Stimulated activated CD4-positive, alpha-beta T cell treated with anti-CD3 and anti-CD28 coated beads, Interleukin-2, amount 100 ng/mL, for 48 hours (primary cell): ENCODE results near the gene METTL23.

Experiments used
- DNase-seq, 2 donors: peaks; one replicate each; pipeline ENCODE4 v3.0.0-alpha.2; 2020

Gene METTL23, protein sequence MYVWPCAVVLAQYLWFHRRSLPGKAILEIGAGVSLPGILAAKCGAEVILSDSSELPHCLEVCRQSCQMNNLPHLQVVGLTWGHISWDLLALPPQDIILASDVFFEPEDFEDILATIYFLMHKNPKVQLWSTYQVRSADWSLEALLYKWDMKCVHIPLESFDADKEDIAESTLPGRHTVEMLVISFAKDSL

DNA sequence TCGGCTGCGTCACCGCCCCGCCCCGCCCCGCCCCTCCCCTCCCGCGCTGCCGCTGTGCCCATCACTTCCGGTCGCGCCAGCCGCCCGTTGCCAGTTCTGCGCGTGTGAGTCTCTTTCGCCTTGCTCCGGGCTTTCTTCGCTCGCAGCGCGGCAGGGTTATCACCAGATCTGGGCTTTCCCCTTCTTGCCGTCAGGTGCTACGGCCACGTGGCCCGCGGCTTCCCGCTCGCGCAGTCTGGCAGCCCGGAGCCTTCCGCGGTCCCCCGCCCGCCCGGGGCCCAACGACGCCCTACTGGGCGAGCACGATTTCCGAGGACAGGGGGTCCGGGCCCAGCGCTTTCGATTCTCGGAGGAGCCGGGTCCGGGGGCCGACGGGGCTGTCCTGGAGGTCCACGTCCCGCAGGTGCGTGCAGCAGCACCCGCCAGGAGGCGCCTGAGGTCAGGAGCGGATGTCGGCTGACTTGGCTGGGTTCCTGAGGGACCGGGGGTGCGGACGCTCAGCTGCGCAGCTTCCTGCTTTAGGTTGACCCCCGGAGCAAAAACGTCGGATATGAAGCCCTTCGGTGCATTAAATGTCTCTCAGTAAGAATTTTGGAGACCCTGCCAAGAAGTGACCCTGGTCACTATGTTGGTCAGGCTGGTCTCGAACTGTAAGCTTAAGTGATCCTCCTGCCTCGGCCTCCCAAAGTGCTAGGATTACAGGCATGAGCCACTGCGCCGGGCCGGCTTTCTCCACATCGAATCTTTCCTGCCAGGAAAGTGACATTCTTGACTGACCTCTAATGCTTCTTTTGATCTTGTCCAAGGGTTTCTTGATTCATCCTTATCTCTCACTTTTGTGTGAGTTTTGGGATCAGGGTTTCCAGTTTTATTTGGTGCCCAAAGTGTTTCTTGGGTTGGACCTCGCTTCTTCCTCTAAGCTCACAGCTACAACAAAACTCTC lies at the start of gene METTL23:
TSS of gene METTL23 (plus strand) at position 64 of the 943 bp plus-strand sequence. CDS start 2,872 bp downstream, outside the sequence.
- DNase-seq, result peak; percentile 71

DNA sequence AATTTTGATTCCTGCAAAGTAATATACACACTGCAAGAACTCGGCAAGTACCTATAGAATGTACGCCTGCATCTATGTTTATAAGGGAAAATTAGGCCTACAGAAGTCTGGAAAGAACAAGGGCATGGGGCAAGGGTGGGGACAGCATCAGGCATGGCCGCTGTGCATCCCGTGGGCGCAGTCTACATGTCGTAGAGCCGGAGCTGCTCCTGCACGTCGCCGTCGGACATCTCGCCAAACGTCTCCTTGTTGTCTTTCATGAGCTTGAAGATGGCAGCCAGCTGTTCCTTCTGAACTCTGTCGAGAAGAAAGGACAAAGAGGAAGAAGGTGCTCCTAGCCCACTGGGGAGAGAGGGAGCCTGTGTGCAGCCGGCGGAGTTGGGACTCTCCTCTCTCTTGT lies 49.2 kb upstream of the METTL23 start:
- DNase-seq, result no peak

DNA sequence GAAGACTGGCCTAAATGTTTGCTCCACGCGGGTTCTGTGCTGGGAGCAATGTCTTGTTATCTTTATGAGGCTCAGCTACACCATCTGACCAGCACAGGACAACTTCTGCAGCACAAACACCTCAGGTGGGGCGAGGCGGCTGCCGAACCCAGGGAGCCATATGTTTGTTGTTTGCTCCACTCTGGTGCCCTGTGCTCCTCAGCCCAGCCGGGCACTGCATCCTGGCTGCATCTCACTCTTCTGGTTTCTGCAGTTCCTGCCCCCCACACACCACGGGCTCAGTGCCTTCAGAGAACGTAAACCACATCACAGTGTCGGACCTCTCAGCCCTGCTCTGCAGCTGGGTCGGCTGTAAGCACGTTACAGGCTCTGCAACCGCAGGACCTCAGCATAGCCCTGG lies 48.3 kb upstream of the METTL23 start:
- DNase-seq, result no peak

DNA sequence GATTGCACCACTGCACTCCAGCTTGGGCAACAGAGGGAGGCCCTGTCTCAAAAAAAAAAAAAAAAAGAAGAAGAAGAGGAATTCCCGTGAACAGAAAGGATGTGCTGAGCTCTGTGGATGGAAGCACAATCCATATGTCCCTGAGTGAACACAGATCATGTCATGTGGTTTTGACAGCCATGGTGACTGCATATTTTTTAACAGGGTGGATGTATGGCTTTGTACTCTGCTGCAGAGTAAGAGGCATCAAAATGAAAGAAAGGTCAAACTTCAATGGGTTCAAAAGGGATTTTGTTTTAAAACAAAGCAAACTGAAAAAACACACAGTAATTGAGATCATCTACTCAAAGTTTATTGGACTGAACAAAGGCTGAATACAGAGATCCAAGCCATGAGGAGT lies 47.4 kb upstream of the METTL23 start:
- DNase-seq, result no peak

DNA sequence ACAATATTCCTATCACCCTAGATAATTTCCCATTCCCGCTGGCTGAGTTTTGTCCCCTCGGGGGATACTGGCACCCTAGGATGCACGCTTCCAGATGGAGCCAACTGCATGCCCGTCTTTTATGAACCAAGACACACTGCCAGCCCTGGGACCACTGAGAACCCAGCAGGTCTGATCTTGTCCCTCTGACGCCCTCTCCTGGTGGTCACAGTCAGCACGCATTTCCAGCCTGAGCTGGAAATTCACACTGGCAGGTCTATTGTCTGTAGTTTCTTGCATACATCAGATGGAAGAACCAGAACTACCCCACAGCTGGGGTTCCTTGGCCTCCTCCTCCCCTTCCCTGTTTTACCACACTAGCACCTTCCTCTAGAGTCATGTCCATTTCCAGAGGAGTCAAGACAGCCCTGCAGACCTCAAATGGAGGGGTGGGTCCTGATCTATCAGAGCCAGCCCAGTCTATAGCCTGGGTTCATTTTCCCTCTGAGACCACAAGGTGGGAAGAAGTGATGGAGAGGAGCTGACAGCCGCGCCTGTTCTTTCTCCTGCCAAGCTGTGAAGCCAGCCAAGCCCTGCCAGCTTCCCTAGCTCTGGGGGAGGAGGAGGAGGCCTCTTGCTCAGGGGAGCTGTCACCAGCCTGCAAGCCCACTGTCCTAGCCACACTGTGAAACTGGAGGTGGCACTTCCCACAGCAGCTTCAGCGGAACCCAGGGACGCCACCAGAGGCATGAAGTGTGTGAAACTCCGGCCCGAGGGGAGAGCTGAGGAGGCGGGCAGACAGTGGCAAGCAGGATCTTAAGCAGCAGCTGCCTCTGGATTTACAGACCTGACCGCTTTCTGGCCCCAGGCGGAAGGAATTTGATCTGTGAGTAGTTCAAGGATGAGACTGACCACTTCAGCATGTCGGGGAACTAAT lies 45.2 kb upstream of the METTL23 start:
- DNase-seq, result peak; percentile 65 to 67

DNA sequence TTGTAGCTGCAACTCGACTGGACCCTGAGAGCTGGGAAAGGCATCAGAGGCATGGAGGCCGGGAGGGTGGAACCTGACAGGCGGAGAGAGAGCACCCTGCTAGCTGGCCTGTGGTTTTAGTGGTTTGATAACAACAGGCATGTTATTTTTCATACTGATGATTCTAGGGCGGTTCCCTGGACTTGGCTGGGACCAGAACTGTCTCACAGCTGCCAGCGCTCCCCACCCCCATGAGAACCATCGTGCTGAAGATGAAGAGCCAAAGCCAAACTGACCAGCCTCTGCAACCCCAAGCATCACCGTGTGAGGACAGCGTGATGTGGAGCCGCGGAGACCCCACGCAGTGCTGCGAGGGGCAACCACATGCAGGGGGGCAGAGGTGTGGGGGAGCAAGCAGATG lies 44.3 kb upstream of the METTL23 start:
- DNase-seq, result no peak

DNA sequence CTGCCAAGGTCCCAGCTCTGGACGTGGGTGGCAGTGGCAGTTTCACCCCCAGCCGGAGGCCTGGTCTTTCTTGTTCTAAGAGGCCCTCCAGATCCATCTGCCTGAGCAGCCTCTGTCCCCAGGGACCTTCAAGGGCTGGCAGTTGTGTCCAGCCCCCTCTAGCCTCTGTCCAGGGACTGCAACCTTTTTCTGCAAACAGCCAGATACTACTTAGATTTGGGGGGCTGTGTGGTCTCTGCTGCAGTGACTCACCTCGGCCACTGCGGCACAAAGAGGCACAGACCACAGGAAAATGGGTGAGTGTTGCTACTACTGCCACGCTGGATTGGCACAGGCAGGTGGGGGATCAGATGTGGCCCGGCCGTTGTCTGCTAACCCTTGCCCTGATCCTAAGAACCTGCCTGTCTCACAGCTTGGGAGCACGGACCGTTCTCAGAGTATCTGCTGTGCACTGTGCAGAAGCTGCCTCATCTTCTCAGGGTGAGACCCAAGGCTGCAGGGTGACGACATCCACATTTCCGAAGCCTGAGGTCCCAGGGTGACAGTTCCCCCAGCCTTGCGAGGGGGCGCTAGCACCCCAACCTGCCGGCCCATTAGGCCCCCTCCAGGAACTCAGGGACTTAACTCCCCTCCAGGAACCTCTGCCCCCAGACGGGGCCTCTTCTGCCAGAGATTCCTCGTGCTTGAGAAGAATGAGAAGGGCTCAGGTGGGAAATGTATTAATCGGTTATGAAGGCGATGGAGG lies 43.5 kb upstream of the METTL23 start:
- no peak for DNase-seq

DNA sequence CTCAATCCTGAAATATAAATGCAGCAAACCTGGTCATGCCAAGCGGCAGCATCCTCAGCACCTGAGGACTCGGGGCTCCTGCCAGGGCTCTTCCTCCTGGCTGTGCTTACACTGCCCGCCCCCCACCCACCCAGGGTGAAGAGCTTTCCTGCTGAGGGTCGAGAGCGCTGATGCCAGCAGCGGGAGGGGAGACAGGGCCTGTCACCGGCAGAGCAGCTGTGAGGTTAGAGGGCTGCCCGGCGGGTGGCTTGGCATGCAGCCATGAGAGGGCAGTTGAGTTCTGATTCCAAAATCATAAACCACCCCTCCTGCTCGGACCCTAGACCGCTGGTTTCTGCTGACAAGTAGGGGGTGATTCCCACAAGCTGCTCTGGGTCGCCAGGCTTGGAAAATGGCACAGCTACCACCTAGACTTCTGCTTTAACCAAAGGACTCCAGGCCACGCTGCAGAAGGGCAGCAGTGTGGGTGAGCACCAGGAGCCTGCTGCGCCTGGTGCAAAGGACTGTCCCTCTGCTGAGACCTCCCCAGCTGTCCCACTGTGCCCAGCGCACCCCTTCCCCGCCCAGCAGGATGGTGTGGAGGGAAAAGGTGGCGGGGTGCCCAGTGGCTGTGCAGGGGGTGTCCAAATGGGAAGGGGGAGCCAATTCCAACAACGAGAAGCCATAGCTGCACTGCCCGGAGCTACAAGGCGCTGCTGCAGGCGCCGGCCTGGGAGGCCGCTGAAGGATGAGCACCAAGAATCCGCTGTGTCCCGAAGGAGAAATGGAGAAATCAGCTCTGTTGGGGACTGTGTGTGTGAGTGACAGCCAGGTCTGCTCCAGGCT lies 42.5 kb upstream of the METTL23 start:
- DNase-seq, result no peak

DNA sequence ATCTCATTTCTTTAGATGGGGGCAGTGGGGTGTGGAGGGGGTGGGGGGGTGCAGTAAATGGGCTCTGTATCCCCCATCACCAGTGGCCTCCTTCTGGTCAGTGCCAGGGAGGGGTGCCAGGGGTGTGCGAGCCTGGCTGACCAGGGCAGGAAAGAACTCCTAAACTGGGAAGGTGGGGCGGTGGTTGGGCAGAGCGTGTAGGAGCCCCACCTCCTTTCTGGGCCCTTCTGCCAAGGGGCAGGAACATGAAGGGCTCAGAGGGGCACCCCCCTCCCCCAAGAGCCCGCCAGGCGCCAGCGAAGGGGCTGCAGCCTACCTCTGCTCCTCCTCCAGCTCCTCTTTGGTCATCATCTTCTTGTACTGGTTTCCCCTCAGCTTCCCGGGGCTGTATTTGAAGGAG lies 41.9 kb upstream of the METTL23 start:
- DNase-seq, result no peak

DNA sequence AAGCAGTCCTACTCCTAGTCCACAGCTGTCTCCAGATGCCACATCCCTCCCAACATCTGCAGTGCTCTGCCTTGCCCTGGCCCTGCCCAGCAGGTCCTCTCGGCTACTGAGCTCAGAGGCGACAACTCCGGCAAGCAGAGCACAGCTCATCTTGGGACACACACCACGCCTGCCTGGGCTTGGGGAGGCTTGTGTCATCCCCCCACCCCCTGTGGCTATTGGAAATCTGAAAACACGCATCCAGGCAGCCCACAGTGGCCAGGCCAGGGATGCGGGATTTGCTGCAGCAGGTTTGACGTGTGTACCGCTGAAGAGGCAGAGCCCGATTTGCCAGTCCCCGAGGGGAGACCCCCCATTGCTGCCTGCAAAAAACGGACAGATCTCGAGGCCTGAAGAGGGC lies 41.3 kb upstream of the METTL23 start:
- DNase-seq, result no peak

DNA sequence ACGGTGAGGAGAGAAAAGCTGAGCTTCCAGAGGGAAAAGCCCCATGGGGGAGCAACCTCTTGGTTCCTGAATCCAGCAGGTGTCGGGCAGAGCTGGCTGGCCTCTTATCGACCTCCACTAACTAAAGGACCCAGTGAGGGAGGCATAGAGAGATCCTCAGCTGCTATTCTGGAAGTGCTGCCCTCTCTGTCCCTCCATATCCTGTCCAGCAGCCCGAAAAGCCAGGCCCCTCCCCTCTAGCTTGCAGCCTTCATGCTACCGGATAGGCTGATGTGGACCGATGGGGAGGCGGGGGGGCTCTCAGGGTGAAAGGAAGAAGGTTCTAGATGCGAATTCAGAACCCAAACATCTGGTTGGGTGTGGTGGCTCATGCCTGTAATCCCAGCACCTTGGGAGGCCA lies 40.8 kb upstream of the METTL23 start:
- no peak for DNase-seq

DNA sequence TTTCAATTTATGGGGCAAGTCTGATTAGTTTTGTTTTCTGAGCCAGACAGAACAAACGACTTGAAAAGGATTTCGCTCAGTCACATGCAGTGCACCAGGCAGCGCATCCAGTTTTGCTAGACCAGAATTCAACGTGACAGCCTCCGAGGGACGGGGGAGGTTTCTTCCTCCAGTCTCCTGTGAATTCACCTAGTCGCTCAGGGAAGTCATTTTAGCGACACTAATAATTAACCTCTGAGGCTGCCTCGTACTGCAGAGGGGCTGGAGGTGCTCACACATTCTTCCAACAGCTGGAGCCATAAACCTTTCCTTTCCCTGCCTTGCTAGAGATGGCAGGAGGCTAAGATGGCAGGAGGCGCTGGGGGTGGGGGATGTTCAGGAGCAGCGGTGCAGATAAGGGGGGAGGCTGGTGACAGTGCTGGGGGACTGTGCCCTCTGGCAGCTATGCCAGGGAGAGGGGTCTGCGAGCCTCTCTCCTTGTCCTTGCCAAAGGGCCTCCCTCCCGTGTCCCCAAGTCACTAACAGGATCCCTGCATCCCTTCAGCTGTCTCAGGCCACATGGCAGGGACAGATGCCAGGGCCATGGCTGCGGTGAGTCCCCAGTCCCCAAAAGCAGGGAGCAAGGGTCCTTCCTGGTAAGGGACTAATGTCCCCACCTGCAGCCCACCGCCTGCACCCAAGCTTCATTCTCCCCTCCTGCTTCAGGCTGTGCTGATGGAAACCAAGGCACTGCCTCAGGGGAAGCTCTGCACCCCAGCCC lies 39.9 kb upstream of the METTL23 start:
- DNase-seq, result no peak

DNA sequence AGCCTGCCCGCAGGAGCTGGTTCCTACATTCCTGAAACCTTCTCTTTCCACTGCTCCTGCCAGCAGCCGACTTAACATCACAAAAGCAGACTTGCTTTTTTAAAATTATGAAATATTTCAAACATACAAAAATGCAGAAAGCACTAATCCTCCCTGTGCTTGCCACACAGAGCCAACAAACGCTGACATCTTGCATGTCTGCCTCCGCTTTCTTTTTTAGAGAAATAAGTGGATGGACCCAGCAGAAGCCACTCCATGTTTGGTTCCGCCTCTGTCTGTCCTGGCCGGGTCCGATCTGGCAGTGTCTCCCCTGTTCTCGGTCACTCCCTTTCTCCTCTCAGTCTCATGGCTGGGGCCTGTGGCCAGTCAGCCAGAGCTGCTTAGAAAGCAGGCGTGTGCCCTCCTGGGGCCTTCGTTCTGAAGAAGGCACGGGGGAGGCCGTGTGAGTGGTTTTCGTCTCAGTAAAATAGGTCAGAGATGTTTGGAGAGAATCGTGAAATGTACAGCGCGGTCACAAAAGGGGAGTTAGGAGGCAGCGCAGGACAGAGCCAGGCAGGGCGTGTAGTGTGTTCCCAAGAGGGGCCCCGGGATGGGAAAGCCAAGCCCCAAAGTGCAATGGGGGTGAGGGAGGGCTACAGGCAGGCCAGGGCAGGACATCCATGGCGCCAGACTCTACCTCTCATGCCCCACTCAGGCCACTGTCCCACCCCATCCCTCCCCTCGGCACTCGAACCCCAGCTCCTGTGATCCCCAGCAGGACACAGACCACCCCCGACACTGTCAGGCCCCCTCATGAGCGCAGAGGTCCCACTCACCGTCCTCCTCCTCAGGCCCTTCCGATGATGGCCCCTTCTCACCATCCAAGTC lies 39.1 kb upstream of the METTL23 start:
- DNase-seq, result no peak

DNA sequence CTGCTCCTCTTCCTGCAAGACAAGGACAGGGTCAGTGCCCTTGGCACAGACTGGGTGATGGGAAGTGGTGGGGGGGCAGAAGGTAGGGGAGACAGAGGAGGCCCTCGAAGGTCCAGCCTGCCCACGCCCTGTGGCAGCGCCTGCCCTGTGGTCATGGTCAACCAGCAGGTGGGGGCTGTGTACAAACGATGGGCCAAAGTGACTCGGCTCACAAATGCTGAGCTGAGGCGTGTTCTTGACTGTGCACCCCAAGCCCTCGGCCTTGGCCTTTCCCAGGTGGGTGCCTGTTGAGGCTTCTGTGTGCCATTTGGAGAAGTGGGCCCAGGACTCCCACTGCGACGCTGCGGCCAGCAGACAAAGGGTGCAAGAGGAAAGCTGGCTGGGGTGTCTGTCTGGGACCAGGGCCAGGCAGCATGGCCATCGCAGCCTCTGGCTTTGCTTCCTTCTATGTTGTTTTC lies 38.4 kb upstream of the METTL23 start:
- no peak for DNase-seq

DNA sequence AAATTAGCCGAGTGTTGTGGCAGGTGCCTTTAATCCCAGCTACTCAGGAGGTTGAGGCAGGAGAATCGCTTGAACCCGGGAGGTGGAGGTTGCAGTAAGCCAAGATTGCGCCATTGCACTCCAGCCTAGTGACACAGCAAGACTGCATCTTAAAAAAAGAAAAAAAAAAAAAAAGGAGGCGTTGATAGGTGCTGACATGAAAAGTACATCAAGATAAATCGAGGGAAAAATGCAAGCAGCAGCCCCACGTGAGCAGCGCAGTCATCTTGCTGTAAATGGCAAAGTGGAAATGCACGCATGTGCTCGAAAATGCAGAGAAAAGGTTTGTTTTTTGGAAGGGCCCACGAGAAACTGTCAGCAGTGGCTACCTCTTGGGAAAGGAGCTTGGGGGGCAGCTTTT lies 36.8 kb upstream of the METTL23 start:
- DNase-seq, result no peak

DNA sequence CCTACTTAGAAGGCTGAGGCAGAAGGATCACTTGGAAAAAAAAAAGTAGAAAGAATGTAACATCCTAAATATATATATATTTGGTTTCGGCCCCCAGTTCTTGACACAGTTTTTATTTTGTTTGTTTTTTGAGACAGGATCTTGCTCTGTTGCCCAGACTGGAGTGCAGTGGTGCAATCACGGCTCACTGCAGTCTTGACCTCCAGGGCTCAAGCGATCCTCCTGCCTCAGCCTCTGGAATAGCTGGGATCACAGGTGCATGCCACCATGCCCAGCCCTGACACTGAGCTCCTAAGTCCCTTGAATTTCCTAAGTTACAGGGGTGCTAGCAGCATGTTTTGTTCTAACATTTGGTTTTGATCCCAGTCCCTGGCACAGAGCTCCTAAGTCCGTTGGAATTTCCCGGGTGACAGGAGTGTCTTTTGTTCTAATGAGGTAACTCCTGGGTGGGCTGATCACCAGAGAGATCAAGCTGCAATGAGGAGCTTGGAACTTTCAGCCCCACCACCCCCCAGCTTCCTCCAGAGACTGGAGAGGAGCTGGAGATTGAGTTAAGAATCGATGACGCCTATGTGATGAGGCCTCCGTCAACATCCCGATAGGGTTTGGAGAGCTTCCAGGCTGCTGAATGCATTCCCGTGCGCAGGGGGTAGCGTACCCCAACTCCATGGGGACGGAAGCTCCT lies 35.9 kb upstream of the METTL23 start:
- DNase-seq, result no peak

DNA sequence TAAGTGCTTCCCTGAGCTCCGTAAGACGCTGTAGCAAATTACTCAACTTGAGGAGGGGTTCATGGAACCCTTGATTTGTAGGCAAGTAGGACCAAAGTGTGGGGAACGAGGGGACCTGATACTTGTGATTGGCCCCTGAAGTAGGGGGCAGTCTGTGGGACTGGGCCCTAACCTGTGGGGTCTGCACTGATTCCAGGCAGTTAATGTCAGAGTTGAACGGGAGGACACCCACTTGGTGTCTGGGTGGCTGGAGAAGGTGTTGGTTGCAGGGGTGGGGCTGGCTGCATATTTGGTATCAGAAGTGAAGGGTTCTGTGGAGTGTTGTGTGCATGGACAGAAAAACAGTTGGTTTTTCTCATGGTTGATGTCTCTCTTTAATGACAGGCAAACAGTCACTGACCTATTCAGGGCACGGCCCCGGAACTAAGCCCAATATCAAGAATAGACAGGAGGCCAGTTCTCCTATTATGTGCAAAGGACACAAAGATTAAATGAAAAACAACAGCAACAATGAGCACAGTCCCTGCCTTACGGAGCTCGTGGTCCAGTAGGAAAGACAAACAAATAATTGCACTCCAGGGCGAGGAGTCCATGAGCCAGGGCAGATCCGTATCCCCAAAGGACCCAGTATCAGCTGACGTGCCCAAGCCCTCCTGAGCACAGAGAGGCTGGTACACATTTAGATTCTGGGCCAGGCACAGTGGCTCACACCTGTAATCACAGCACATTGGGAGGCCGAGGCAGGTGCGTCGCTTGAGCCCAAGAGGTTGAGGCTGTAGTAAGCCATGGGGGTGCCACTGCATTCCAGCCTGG lies 35.1 kb upstream of the METTL23 start:
- no peak for DNase-seq
